ENCODE measurements around the gene AKAP1.

GRCh38 chr17:57133486-57133885, 48.4 kb downstream of the AKAP1 start:
- TF ChIP-seq CTCF (IDR thresholded peaks at IDR 0.05) (no peak), EZH2 (IDR thresholded peaks at IDR 0.05; ENCODE audit: borderline replicate concordance, insufficient read depth, low read depth, low read length, poor library complexity, severe bottlenecking) (no peak)

Measured in B cell (primary cell).